ENCODE data around the gene MAPK7. TPM values are rescaled to one million over a fixed set of nuclear protein-coding genes. Genes with fewer than 3 reads are reported as not detected.

The MAPK7 gene
- total RNA-seq, 2 experiments from 2014 or later: 40.6 to 41.4 TPM

DNA sequence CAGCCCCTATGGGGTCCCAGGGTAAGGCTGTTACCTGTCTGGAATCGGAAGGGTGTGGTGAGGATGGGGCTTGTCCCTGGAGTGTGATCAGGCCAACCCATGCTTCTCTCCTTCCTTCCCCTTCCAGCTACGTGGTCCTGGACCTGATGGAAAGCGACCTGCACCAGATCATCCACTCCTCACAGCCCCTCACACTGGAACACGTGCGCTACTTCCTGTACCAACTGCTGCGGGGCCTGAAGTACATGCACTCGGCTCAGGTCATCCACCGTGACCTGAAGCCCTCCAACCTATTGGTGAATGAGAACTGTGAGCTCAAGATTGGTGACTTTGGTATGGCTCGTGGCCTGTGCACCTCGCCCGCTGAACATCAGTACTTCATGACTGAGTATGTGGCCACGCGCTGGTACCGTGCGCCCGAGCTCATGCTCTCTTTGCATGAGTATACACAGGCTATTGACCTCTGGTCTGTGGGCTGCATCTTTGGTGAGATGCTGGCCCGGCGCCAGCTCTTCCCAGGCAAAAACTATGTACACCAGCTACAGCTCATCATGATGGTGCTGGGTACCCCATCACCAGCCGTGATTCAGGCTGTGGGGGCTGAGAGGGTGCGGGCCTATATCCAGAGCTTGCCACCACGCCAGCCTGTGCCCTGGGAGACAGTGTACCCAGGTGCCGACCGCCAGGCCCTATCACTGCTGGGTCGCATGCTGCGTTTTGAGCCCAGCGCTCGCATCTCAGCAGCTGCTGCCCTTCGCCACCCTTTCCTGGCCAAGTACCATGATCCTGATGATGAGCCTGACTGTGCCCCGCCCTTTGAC lies 2.4 kb downstream of the MAPK7 start:
- H3K27ac Mint-ChIP-seq: peak overlapping the region; percentile 5
- no peaks in the 10 kb centered on the region for H3K27me3 Mint-ChIP-seq
- DNase-seq: no peak
- ChIA-PET POLR2A (no interaction called here), CTCF (interaction anchor here (0.8 to 2.4 kb wide), 2 partner anchors 12 to 18 kb away, joined by 4 to 5 read pairs; partner anchors contain the start of gene B9D1)
- no peak overlapping the region for H3K4me3 Mint-ChIP-seq
- H3K36me3 Mint-ChIP-seq (ENCODE audit: low read depth): peaks cover 45% of the 10 kb centered on the region
- H3K4me1 Mint-ChIP-seq: peaks cover 27% of the 10 kb centered on the region
- H3K9me3 Mint-ChIP-seq: no peaks in the 10 kb centered on the region

DNA sequence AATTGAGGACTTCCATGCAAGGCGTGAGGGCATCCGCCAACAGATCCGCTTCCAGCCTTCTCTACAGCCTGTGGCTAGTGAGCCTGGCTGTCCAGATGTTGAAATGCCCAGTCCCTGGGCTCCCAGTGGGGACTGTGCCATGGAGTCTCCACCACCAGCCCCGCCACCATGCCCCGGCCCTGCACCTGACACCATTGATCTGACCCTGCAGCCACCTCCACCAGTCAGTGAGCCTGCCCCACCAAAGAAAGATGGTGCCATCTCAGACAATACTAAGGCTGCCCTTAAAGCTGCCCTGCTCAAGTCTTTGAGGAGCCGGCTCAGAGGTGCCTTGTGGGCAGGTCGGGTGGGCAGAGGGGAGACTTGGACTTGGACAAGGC lies 3.1 kb downstream of the MAPK7 start:
- ChIA-PET POLR2A (no interaction called here), CTCF (interaction anchor here (2.4 kb wide), 1 partner anchor 12 kb away, joined by 5 read pairs; no protein-coding TSS in a partner anchor)
- peaks cover 45% of the 10 kb centered on the region for H3K36me3 Mint-ChIP-seq (ENCODE audit: low read depth)
- H3K27me3 Mint-ChIP-seq: no peaks in the 10 kb centered on the region
- H3K4me1 Mint-ChIP-seq: peaks cover 20% of the 10 kb centered on the region
- peak overlapping the region; percentile 5 for H3K27ac Mint-ChIP-seq
- no peak overlapping the region for H3K4me3 Mint-ChIP-seq
- no peak for DNase-seq
- no peaks in the 10 kb centered on the region for H3K9me3 Mint-ChIP-seq

DNA sequence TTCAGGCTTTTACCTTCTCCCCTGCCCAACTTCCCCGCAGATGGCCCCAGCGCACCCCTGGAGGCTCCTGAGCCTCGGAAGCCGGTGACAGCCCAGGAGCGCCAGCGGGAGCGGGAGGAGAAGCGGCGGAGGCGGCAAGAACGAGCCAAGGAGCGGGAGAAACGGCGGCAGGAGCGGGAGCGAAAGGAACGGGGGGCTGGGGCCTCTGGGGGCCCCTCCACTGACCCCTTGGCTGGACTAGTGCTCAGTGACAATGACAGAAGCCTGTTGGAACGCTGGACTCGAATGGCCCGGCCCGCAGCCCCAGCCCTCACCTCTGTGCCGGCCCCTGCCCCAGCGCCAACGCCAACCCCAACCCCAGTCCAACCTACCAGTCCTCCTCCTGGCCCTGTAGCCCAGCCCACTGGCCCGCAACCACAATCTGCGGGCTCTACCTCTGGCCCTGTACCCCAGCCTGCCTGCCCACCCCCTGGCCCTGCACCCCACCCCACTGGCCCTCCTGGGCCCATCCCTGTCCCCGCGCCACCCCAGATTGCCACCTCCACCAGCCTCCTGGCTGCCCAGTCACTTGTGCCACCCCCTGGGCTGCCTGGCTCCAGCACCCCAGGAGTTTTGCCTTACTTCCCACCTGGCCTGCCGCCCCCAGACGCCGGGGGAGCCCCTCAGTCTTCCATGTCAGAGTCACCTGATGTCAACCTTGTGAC lies 3.6 kb downstream of the MAPK7 start:
- Mint-ChIP-seq H3K27ac (no peak overlapping the region), H3K36me3 (ENCODE audit: low read depth) (peaks cover 45% of the 10 kb centered on the region), H3K4me3 (no peak overlapping the region), H3K4me1 (peaks cover 17% of the 10 kb centered on the region), H3K27me3 (no peaks in the 10 kb centered on the region), H3K9me3 (no peaks in the 10 kb centered on the region)
- POLR2A ChIA-PET: no interaction called here
- CTCF ChIA-PET: interaction anchor here (1.1 kb wide), 1 partner anchor 19 kb away, joined by 3 read pairs; the partner anchor contains the start of gene B9D1
- DNase-seq: no peak

DNA sequence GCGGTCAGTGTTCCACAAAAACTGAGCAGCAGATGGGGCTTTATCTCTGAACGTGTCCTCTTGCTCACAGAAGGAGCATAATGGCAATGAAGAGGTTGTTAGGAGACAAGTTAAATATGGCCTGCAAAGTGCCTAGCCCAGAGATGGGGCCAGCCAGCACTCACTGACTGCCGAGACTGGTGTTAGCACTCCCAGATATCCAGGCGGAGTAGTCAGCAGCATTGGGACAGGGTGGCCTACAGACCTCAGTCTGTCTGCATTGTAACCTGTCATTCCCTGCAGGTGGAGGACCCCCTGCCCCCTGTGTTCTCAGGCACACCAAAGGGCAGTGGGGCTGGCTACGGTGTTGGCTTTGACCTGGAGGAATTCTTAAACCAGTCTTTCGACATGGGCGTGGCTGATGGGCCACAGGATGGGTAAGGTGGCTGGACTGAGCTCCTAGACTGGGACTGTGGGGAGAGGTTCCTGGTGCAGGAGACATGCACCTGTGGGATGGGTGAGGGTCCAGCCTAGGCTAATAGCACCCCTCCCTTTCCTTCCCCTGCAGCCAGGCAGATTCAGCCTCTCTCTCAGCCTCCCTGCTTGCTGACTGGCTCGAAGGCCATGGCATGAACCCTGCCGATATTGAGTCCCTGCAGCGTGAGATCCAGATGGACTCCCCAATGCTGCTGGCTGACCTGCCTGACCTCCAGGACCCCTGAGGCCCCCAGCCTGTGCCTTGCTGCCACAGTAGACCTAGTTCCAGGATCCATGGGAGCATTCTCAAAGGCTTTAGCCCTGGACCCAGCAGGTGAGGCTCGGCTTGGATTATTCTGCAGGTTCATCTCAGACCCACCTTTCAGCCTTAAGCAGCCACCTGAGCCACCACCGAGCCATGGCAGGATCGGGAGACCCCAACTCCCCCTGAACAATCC lies 4.5 kb downstream of the MAPK7 start:
- H3K27me3 Mint-ChIP-seq: no peaks in the 10 kb centered on the region
- CTCF ChIA-PET: interaction anchor here (1.1 kb wide), 1 partner anchor 20 kb away, joined by 3 read pairs; the partner anchor contains the start of gene B9D1
- peaks cover 45% of the 10 kb centered on the region for H3K36me3 Mint-ChIP-seq (ENCODE audit: low read depth)
- no peak for DNase-seq
- H3K9me3 Mint-ChIP-seq: no peaks in the 10 kb centered on the region
- POLR2A ChIA-PET: no interaction called here
- no peak overlapping the region for H3K27ac Mint-ChIP-seq
- peaks cover 14% of the 10 kb centered on the region for H3K4me1 Mint-ChIP-seq
- no peak overlapping the region for H3K4me3 Mint-ChIP-seq

DNA sequence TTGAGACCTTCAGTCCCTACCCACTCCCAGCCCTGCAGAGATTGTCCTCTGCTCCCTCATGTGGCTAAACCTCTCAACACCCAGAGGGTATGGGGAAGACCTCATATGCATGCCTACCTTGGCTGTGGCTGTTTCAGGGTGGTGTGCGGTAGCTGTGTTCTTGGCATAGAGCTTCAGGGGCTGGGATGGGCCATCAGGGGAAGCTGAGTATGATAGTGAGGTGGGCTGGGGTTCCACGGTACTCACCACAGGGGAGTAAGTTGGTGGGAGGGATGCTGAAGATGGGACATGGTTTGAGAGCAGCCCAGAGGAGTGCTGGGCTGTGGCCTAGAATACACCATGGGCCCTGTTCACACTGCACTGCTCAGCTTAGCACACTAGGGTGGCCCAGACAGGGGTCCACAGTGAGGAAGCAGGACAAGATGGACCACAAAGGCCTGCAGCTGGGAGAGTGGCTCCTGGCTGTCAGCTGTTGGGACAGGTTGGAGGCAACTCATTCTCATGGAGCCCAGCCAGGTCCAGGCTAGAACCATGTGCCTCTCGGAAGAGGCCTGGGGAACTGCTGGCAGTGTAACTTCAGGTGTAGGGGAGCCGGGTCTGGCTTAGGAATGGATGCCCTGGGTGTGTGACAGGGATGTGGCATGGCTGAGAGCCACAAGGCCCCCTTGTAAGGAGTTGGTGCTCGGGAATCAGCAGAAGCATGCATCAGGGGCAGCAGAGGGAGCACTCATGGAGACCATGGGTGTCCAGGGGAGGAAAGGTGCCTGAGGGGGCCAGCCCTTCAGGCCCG lies 5.6 kb downstream of the MAPK7 start:
- CTCF ChIA-PET: interaction anchor here (1.1 to 1.3 kb wide), 2 partner anchors 19 to 64 kb away, joined by 3 read pairs; no protein-coding TSS in a partner anchor
- peaks cover 11% of the 10 kb centered on the region for H3K4me1 Mint-ChIP-seq

DNA sequence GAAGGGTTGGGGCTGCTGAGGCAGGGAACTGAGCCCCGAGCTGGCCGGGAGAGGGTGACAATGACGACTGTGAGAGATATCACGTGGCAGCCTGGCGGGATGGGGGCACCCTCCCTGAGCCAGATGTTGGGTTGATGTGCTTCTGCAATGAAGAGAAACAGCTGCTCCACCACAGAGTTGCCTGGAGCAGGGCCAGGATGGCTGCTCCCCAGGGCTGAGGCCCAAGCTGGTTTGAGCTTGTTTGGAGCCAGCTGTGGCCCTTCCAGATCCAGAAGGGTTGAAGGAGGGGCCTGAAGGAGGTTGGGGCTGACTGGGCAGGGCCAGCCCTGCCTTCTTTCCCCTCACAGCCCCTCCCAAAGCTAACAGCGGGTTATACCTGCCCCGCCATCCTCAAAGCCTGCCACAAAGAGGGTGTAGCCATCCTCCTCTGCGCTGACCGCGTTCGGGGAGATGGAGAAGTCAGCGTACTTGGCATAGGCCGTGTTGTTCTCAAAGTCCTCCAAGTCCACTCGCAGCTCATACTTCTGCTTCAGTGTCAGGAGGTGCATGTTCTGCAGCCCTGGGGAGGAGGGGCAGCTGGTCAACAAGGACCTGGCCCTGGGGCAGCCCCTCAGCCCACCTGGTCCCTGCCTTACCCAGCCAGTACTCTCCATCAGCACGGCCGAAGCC lies 6.6 kb downstream of the MAPK7 start:
- ChIA-PET CTCF (interaction anchor here (1.1 to 1.3 kb wide), 3 partner anchors 20 to 63 kb away, joined by 3 to 5 read pairs (median 3); partner anchors contain the start of gene B9D1), POLR2A (no interaction called here)
- no peak overlapping the region for H3K4me3 Mint-ChIP-seq
- peaks cover 1% of the 10 kb centered on the region for H3K4me1 Mint-ChIP-seq
- DNase-seq: no peak
- H3K27me3 Mint-ChIP-seq: peaks cover 8% of the 10 kb centered on the region
- peaks cover 36% of the 10 kb centered on the region for H3K36me3 Mint-ChIP-seq (ENCODE audit: low read depth)
- no peaks in the 10 kb centered on the region for H3K9me3 Mint-ChIP-seq
- H3K27ac Mint-ChIP-seq: no peak overlapping the region

More for the DNA sequence above, 5.6 kb downstream of the MAPK7 start:
- DNase-seq: no peak
- H3K9me3 Mint-ChIP-seq: no peaks in the 10 kb centered on the region
- H3K36me3 Mint-ChIP-seq (ENCODE audit: low read depth): peaks cover 45% of the 10 kb centered on the region
- POLR2A ChIA-PET: no interaction called here
- H3K4me3 Mint-ChIP-seq: no peak overlapping the region
- H3K27ac Mint-ChIP-seq: no peak overlapping the region
- H3K27me3 Mint-ChIP-seq: peaks cover 2% of the 10 kb centered on the region

DNA sequence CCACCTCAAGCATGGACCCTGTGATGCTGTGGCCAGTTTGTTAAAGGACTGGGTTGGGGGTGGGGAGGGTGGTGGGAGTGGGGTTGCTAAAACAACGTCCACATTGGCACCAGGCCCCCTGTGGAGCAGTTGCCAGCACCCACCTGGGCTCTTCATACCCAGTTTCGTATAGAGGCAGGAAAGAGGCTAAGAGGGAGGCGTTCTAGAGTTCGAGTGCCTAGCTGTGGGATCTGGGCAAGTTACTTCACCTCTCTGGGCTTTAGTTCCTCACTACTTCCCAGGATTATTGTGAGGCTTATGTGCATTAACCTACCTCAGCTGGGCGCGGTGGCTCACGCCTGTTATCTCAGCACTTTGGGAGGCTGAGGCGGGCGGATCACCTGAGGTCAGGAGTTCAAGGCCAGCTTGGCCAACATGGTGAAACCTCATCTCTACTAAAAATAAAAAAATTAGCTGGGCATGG lies 7.3 kb downstream of the MAPK7 start:
- H3K36me3 Mint-ChIP-seq (ENCODE audit: low read depth): peaks cover 31% of the 10 kb centered on the region
- no peak overlapping the region for H3K4me3 Mint-ChIP-seq
- ChIA-PET CTCF (interaction anchor here (1.3 kb wide), 1 partner anchor 23 kb away, joined by 5 read pairs; the partner anchor contains the start of gene B9D1), POLR2A (interaction anchor here (0.9 kb wide), 1 partner anchor 20 kb away, joined by 3 read pairs; no protein-coding TSS in a partner anchor)
- peaks cover 8% of the 10 kb centered on the region for H3K27me3 Mint-ChIP-seq
- no peaks in the 10 kb centered on the region for H3K9me3 Mint-ChIP-seq
- H3K4me1 Mint-ChIP-seq: peaks cover 1% of the 10 kb centered on the region
- H3K27ac Mint-ChIP-seq: no peak overlapping the region
- no peak for DNase-seq

DNA sequence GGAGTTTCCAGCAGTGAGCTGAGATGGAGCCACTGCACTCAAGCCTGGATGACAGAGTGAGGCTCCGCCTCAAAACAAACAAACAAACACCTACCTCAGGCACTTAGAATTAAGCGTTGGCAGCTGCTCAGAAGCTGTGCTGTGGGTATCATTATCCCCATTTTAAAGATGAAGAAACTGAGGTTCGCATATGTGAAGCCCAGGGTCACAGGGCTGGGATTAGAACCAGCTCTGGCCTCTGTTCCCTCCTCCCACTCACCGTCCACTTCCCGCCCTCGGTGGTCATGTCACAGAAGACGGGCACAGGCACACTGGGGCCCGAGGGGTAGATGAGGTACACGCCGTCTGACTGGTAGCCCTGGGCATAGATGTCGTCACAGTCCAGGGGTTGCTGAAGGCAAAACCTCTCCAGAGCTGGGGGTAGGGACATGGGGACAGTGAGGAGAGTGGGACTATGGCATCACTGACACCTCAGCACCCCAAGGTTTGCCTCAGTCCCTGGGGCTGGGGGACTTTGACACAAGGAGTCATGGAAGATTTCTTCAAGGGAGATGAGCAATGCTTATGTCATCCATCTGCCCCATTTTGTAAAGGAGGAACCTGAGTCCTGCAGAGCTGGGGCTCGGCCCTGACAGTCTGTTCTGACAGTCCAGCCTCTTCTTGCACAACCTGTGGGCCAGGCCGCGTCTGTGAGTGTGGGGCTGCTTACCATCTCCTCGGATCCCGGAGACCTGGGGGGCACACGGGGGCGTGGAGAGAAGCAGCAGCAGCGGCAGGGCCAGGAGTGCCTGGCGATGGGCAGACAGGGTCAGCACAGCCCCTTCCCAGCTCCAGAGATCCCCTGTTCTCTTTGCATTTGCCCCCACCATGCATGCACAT lies 8.0 kb downstream of the MAPK7 start:
- ChIA-PET POLR2A (interaction anchor here (0.9 to 1.4 kb wide), 2 partner anchors 8 to 19 kb away, joined by 3 to 6 read pairs; partner anchors contain the start of gene MAPK7), CTCF (interaction anchor here (0.6 to 1.3 kb wide), 3 partner anchors 8 to 24 kb away, joined by 3 to 5 read pairs (median 3); partner anchors contain the start of genes B9D1 and MAPK7)
- Mint-ChIP-seq H3K4me3 (no peak overlapping the region), H3K4me1 (peaks cover 1% of the 10 kb centered on the region), H3K36me3 (ENCODE audit: low read depth) (peaks cover 23% of the 10 kb centered on the region), H3K27me3 (peaks cover 8% of the 10 kb centered on the region), H3K27ac (no peak overlapping the region), H3K9me3 (no peaks in the 10 kb centered on the region)
- no peak for DNase-seq

DNA sequence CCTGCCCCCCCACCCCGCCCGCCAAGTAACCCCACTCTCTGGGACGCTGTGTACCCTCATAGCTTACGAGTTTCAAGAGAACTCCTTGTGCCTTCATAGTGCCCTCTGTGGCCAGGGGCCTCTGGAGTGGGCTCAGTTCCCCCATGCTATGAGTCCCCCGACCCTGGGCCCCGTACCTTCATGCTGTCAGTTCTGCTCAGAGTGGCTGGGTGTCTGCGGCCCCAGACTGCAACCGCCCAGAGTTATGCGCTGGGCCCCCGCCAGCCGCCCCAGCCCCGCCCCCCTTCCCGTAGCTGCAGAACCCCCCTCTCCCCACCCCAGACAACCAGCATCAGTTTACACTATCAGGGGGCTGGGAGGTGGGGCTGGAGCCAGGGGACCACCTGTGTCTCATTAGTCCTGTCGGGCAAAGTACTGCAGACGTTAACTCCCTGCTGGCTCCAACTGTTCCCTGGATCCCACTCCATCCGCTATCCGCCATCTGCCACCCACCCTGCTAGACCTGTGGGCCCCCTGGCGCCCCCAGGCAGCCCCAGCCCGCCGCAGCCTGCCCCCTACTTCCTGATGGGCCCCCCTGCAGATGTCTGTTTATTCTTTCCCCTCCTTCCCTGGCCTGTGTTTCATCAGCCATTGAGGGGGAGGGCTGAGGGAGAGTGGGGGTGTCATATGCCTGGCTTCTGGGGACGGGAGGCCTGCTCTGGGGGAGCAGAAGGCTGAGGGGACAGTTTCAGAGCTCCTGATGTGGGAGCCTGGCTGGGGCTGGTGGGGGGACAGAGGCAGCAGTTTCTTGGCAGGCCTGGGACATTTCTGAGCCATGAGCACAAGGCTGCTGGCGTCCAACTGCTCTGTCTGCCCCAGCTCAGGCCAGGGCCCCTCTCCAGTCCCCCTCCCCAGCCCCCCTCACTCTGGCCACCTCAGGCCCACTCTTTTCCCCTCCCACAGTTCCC lies 8.9 kb downstream of the MAPK7 start, which contains the start of gene MFAP4:
MFAP4 (minus strand) TSS at position 217 of the 947 bp plus-strand sequence; CDS start at position 182, 35 bp downstream.
- ChIA-PET CTCF (interaction anchor here (0.6 to 1.1 kb wide), 2 partner anchors 9 to 25 kb away, joined by 3 read pairs; partner anchors contain the start of genes B9D1 and MAPK7), POLR2A (interaction anchor here (1.4 kb wide), 1 partner anchor 9 kb away, joined by 6 read pairs; the partner anchor contains the start of gene MAPK7)
- Mint-ChIP-seq H3K4me1 (peaks cover 1% of the 10 kb centered on the region), H3K27me3 (peaks cover 8% of the 10 kb centered on the region), H3K27ac (no peak within 1 kb of the TSS), H3K9me3 (no peaks in the 10 kb centered on the region), H3K4me3 (no peak within 1 kb of the TSS), H3K36me3 (ENCODE audit: low read depth) (peaks cover 21% of the 10 kb centered on the region)
- DNase-seq: no peak
